ENCODE results near the gene TTLL10. TPM values are rescaled to one million over a fixed set of nuclear protein-coding genes. Genes with fewer than 3 reads are reported as not detected.
"Not testable (repeated sequence)": the region's sequence is repeated elsewhere in the genome, so short reads cannot be mapped to it uniquely, and the experiment has no call there.

The TTLL10 gene
- total RNA-seq, 1 donor from 2014 or later = not detected

DNA sequence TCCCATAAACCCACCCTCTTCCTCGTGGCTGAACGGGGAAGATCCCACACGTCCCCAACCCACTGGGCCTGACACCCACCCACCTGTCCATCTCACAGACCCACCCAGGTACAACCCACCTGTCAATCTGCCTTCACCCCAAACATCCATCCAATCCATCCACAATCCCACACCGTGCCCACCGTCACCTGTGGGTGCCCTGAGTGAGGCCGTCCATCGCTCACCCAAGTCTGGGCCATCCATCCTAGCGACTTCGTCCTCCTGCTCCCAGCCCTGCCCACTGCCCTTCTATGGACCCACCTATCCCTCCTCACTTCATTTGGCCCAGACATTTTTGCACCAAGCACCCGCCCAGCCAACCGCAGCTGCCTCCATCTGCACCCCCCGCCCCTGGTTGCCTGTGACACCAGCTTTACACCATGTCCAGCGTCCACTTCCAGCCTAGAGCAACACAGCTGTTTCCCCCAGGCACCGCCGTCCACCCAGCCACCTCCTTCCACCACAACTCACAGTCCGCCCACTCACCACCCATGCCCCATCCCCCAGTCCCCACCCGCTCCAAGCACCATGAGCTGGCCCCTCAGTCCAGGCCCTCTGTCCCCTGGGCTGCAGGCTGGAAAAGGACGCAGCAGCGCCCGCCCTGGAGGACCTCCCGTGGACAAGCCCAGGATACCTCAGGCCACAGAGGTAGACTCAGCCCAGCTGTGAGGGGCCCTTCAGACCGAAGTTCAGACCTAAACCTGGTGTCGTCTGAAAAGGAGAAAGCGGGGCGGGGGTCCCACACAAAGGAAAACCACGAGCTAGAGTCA, 7.7 kb downstream of the TTLL10 start:
- DNase-seq (peak; percentile 22), ATAC-seq (no peak)
- intact Hi-C loops (cut with micrococcal nuclease) = no loop called here

- ATAC-seq (no peak), DNase-seq (peak; percentile 25)
- intact Hi-C loops (cut with micrococcal nuclease) = no loop called here
Measured at GRCh38 chr1:1181938-1182410, 8.3 kb downstream of the TTLL10 start.

DNA sequence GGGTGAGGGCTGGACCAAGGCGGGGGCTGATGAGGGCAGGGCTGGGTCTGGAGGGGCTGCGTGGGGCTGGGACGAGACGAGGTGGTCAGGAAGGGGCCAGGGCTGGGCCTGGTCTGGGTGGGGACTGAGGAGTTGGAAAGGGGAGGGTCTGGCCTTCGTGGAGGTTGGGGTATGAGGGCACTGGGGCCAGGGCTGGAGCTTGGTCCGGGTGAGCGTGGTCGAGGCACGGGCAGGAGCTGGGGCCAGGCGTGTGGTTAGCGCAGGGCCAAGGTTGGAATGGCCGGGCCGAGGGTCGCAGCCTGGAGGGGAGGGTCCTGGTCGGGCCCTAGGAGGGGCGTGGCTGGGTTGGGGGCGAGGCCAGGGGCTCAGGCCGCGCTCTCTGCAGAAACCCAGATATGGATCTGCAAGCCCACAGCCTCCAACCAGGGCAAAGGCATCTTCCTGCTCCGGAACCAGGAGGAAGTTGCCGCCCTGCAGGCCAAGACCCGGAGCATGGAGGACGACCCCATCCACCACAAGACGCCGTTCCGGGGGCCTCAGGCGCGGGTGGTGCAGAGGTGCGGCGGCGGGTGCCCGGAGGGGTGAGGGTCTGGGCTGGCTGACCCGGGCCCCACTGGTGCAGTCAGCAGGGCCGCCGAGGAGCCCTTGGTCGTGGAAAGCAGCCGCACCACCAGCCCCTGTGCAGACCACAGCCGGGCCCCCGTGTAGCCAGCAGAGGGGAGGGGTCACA, 9.0 kb downstream of the TTLL10 start:
- DNase-seq (peak; percentile 30), ATAC-seq (peak; percentile 14)
- intact Hi-C loops (cut with micrococcal nuclease) = no loop called here

DNA sequence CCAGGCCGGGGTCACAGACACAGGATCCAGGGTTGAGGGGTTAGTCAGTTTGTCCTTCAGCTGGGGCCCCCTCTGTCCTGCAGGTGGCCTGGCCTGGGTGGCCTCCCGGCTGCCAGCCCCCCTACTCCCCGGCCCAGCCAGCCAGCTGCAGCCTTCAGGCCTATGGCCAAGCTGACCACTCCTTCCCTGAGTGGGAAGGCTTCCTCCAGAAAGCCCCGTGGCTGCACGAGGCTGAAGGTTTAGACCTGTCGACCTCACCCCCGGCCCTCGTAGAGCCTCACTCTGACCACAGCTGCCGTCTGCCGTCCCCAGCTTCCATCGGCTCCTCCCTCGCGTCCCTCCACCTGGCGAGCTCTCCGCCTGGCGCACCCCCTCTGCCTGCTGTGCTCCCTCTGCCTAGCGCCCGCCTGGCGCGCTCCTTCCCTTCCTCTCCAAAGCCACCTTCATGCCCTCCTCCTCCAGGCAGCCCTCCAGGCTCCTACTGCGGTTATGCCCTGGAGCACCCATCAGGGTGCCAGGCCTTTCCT, 9.6 kb downstream of the TTLL10 start:
- ATAC-seq = no peak
- intact Hi-C loops (cut with micrococcal nuclease) = no loop called here
- DNase-seq = peak; percentile 21

- DNase-seq (peak; percentile 12), ATAC-seq (no peak)
- intact Hi-C loops (cut with micrococcal nuclease) = no loop called here
Measured at GRCh38 chr1:1183833-1184775, 10.4 kb downstream of the TTLL10 start.

- peak; percentile 20 for DNase-seq
- intact Hi-C loops (cut with micrococcal nuclease) = no loop called here
- ATAC-seq = no peak
Measured at GRCh38 chr1:1185101-1185765, 11.6 kb downstream of the TTLL10 start.

DNA sequence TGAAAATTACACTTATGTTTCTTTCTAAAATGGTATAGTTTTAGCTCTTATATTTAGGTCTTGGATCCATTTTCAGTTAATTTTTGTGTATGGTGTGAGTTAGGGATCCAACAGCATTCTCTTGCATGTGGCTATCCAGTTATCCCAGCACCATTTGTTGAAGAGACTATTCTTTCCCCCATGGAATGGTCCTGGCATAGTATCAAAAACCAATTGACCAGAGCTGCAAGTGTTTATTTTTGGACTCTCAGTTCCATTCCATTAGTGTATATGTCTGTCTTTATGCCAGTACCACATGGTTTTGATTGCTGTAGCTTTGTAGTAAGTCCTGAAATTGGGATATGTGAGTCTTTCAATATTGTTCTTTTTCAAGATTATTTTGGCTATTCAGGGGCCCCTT, 14.3 kb downstream of the TTLL10 start:
- intact Hi-C loops (cut with micrococcal nuclease) = no loop called here
- no peak for DNase-seq
- ATAC-seq = peak; percentile 68

GRCh38 chr1:1189111-1189510, 15.4 kb downstream of the TTLL10 start:
- no peak for DNase-seq
- intact Hi-C loops (cut with micrococcal nuclease) = no loop called here
- ATAC-seq = no peak

GRCh38 chr1:1191734-1192133, 18.1 kb downstream of the TTLL10 start:
- ATAC-seq (no peak), DNase-seq (no peak)
- intact Hi-C loops (cut with micrococcal nuclease) = no loop called here

DNA sequence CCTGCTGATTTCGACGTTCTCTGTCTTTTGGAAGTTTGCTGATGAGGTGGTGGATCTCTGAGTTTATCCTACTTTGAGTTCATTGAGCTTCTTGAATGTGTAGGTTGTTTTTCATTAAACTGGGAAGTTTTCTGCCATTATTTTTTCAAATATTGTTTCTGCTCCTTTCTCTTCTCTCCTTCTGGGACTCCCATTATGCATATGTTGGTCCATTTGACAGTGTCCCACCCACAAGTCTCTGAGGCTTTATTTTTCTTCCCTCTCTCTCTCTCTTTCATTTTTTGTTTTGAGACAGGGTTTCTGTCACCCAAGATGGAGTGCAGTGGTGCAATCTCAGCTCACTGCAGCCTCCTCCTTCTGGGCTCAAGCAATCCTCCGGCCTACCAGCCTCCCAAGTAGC, 21.0 kb downstream of the TTLL10 start:
- no peak for ATAC-seq
- intact Hi-C loops (cut with micrococcal nuclease) = no loop called here
- DNase-seq = no peak

GRCh38 chr1:1195726-1196125, 22.0 kb downstream of the TTLL10 start:
- ATAC-seq; DNase-seq; intact Hi-C loops (cut with micrococcal nuclease): not testable (repeated sequence)

GRCh38 chr1:1196431-1197187, 22.9 kb downstream of the TTLL10 start:
- intact Hi-C loops (cut with micrococcal nuclease) = no loop called here
- DNase-seq (peak; percentile 17), ATAC-seq (no peak)

GRCh38 chr1:1197188-1197500, 23.5 kb downstream of the TTLL10 start:
- ATAC-seq (no peak), DNase-seq (no peak)
- intact Hi-C loops (cut with micrococcal nuclease) = no loop called here

DNA sequence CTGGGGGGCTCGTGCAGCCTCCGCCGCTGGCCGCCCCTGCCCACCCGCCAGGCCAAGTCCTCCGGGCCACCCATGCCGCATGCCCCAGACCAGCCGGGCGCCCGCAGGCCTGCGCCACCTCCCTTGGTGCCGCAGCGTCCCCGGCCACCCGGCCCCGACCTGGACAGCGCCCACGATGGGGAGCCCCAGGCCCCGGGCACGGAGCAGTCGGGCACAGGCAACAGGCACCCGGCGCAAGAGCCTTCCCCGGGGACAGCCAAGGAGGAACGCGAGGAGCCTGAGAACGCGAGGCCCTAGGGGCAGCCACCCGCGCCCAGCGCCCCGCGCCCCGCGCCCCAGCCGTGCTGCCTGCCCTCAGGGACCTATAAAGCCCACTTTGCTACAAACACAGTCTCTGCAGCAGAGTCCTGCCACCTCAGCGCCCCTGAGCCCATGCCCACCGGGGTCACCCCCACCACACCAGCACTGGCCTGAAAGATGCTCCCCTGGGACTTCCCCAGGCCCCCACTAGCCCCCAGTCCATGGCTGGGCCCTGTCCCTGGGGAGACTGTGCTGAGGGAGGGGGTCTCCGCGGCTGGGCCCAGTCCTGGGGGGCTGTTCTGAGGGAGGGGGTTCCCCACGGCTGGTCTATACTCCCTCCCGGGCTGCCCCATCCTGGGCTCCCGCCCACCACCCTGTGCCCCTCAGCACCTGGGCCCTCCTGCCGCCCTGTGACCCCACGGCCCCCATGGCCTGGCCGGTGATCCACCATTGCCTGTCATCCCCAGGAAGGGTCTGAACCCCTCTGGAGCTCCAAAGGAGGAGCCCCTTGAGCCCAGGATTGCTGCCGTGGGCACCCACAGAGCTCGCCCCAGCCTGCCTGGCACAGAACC, 24.1 kb downstream of the TTLL10 start:
- ATAC-seq = no peak
- intact Hi-C loops (cut with micrococcal nuclease) = no loop called here
- peak; percentile 15 for DNase-seq

GRCh38 chr1:1198423-1199140, 24.9 kb downstream of the TTLL10 start:
- intact Hi-C loops (cut with micrococcal nuclease) = no loop called here
- DNase-seq (peak; percentile 22), ATAC-seq (no peak)

DNA sequence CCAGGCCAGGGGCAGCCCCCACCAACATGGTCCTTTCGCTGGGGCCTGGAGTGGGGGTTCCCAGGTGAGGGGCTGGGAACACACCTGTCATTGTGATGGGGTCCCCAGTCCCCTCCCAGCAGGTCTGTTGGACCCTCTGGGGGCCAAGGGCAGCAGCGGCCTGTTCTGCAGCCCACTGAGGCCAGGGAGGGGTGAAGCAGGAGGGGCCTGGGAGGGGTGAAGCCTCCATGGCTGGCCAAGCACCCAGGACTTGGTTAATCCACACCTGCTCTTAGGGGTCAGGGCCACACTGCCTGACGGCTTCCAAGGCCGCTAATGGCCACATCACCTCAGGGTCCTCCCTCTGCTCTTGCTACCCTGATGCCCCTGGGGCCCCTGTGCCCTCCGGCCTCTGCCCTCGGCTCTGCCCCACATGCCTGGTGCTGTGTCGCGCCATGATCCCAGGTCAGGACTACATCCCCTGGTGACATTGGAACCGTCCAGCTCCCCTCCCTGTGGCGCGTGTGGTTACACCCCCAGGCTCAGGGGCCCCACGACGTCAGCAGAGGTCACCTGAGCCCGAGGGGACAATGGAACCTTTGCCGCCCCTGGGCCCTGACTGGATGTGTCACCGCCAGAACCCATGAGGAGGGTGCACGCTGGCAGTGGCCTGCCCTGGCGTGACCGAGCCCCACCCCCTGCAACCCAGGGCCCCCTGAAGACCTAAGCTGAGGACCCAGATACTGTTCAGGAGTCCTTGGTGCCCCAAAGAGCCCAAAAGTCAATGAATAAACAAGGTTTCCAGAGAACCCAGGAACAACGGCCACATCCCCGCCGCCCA, 25.7 kb downstream of the TTLL10 start:
- intact Hi-C loops (cut with micrococcal nuclease) = no loop called here
- DNase-seq (peak; percentile 23), ATAC-seq (no peak)

Measured in left ventricle myocardium superior (tissue), 1 donor.